HG03460 (cell line): ENCODE measurements around the gene EGR1.
"Not testable (repeated sequence)": the region's sequence is repeated elsewhere in the genome, so short reads cannot be mapped to it uniquely, and the experiment has no call there.

Experiments
- ATAC-seq: cut with Tn5 transposase; IDR thresholded peaks from one replicate; pipeline ENCODE4 v1.9.1; 2021; ENCODE audit not compliant: unreplicated experiment

EGR1 gene

GRCh38 chr5:138506370-138507306 is 41.4 kb downstream of the EGR1 start:
- ATAC-seq: no peak

DNA sequence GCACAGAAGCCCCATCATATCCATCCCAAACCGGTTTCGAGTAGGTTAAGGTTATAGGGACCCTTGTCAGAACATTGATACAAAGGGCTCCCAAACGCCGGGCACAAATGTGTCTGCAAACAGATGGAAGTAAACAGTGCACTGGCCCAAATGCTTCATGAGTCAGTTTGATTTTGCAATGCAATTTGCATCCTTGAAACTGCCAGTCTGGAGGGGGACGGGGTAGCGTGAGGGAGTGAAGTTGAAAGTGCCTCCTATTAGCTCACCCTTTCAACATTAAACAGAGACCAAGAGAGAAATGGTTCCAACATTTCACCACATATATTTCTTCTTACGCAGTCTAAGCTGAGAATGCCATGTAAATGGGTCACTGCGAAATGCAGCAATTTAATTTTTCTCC is 42.2 kb downstream of the EGR1 start:
- not testable (repeated sequence) for ATAC-seq

- ATAC-seq: no peak
Observed at GRCh38 chr5:138508958-138509357, 43.7 kb downstream of the EGR1 start.

DNA sequence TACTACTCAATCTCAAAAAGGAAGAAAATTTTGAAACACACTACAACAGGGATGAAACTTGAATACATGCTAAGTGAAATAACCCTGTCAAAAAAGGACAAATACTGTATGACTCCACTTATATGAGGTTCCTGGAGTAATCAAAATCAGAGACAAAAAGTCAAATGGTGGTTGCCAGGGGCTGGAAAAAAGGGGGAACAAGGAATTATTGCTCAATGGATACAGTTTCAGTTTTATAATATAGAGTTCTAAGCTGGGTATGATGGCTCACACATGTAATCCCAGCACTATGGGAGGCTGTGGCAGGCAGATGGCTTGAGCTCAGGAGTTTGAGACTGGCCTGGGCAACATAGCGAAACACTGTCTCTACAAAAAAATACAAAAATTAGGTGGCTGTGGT is 48.7 kb downstream of the EGR1 start:
- ATAC-seq: no peak

DNA sequence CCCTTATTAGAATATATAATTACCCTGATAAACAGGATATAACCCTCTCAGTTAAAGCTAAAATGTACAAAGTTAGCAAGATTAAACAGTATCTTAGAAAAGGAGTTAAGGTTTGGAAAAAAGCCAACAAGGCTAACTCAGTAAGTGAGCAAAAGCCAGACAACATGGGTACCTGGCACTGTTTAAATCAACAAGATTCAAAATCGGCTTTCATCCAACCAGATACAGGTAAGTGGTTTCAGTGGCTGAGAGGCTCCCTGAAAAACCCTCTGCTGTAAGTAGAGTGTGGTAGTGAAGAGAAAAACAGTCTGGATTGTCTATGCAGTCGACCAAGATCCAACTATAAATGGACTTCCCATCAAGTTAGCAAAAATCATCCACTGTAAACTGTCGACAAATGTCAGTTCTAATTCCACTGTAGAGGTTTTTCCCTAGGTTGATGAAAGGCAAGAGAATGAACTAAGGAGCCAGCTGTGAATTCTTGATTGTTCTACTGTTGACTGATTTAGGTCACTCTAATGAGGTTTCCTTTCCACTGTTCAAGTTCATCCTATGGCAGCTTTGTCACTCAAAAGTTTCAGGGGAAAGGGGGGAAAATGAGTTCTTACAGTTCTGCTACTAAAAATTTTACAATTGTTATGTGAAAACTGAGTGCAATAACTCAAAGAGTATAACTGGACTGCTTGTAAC is 50.4 kb downstream of the EGR1 start:
- no peak for ATAC-seq

- no peak for ATAC-seq
Observed at GRCh38 chr5:138517437-138517836, 52.2 kb downstream of the EGR1 start.
